Measurements from ENCODE around the gene DSEL.

GRCh38 chr18:67485655-67486054, 30.9 kb downstream of the DSEL start:
- no peak for TF ChIP-seq CTCF (conservative IDR thresholded peaks at IDR 0.05; ENCODE audit: low read depth, low read length)
- no peak for TF ChIP-seq EZH2 (IDR thresholded peaks at IDR 0.05; ENCODE audit: borderline replicate concordance, low read depth, low read length, poor library complexity, severe bottlenecking)

Data from A673 (cell line).